ENCODE results near the gene TRMT44.
"Not testable (repeated sequence)": the region's sequence is repeated elsewhere in the genome, so short reads cannot be mapped to it uniquely, and the experiment has no call there.

Gene TRMT44

DNA sequence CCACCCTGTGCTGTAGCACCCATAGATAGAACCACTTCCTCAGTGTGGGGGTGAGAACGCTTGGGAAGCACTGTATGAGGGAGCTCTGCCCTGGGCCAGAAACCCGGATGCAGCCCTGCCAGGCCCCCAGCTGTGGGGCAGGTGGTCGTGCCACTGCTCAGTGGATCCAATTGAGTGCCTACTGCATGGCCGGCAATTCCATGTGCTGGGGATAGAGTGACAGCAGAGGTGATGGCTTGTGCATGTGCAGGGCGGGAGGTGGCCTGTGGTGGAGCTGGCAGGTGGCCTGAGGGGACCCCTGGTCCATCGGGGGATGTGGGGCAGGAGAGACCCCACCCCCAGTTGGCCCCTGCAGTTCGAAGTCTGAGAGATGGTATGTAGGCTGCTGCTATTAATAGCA, 60.4 kb downstream of the TRMT44 start:
- DNase-seq: no peak

DNA sequence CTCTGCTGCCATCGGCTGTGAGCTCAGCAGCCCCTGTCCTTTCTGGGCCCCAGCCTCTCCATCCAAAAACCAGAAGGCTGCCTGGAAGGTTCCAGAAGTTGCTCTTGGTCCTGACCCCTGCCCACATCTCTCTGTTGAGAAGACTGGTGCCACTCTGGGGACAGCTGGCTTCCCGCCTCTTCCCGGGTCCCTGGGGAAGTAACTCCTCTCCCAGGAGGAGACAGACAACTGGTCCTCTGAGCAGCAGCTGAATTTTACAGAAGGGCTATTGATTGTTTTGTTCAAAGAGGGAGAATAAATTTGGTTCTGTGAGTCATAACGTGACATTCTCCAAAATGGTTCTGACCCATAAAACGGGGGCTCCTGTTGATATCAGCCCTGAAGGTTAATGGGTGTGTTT, 61.2 kb downstream of the TRMT44 start:
- DNase-seq: no peak

DNA sequence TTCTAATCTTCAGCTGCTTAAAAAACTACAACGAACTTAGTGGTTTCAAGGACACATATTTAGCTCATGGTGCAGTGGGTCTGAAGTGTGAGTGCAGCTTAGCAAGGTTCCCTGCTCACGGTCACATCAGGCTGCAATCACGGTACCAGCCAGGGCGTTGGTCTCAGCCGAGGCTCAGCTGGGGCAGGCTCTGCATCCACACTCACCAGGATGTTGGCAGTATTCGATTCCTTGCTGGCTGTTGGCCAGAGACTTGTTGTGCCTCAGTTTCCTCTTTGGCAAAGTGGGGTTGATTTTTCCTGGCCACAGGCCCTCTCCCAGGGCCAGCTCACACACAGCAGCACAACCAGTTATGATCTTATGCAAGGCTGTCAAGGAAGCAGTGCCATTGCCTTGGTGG, 61.8 kb downstream of the TRMT44 start:
- DNase-seq: no peak

DNA sequence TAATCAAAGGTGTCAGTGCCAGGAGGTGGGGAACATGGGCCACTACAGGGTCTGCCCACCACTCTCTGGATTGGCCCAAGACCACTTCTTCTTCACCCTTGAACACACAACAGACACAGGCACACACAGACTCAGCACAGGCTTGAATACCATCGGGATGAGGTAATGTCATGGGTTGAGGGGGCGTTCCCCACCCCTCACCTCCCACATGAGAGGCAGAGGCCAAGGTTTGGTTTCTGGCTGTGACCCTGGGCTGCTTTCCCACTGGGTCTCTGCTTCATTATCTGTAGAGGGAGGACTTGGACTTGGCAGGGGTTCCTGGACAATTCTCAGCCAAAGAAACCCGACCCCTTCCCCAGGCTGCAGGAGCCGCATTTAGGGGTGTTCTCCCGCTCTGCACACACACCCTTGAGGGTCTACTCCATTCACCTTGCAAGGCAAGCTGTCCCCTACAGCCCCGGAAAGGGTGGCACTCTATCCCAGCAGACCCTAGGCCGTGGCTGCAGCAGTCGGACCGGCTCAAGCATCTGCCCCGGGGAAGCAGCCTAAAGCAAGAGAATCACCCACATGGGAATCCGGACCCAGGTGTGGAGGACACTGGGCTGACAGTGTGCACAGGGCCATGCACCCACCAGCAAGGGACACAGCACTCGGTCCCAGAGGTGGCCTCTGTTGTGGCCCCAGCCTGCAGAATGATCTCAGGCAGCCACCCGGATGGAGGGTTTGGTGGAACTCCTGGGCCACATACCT, 62.4 kb downstream of the TRMT44 start:
- no peak for DNase-seq

DNA sequence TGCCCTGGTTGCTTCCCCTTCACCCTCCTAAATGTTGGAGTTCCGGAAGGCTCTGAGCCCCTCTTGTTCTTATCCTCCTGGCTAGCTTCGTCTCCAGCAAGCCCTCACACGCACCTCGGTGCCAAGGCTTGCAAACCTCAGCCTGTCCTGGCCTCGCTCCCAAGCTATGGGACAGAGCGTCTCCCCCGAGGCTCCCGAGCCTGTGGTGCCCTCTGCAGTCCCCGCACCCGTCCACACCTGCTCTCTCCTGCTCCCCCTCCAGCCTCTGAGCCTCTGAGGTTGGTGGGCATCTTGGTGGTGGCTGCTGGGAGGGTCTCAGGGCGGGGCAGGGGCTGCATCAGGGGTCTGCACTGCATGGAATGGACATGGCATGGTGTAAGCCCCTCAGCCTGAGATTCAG, 63.2 kb downstream of the TRMT44 start:
- DNase-seq: no peak

DNA sequence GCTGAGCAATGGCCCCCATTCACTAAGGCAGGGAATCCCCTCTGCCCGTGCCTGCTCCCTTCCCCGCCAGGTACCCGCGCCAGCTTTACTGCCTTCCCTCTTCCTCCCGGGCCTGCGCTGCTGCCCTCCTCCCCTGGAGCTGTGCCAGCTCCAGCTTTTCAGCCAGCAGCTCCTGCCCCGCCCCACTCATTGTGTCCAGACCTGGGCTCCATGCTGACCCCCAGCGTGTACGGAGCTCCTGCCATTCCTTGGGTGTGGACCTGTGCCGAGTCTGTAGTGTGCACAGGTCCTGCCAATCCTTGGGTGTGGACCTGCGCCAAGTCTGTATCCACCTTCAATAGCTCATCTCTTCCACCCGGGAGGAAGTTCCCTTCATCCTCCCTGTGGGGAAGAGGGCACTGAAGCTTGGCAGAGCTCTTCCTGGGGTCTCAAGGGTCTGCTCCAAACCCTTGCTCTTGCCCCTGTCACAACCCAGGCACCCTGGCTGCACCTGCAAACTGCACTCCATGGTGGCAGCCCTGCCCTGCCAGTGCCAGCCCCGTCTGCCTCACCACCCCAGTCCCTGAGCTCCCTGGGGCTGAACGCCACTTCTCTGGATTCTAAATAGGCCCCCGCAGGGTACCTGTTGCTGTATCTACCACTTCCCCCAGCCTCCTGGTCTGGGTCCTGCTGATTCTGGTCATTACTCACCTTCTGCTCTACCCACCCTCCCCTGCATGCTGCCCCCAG, 63.9 kb downstream of the TRMT44 start:
- DNase-seq: no peak

DNA sequence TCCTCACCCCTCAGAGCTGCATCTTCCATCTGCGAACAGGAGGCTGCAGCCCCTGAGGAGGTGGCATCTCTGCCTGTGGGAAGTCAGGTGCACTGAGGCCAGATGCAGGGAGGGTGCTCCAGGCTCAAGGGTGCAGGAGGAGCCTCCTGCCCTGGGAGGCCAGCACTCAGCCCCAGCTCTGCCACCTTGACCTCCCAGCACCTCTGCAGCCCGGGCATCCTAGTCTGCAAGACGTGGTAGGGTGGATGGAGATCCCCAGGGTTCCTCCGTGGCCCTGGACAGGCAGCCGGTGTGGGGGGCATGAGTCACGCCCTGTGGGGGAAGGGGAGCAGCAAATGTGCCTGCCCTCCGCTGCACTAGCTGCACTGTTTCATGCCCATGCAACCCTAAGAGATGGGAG, 64.7 kb downstream of the TRMT44 start:
- DNase-seq: no peak

DNA sequence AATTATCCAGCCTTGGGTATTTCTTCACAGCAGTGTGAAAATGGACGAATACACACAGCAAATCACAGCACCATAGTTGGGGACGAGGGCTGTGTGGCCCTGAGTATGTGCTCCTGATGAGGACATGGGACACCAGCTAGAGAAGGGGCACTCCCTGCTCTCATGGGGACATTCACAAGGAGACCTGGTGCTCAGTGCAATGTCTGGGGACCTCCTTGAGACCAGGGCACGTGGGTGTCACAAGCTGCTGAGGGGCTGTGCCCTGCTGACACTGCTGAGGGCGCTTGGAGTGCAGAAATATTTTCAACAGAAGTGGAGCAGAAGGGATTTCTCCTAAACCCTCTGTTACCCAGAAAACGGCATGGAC, 65.4 kb downstream of the TRMT44 start:
- no peak for DNase-seq

DNA sequence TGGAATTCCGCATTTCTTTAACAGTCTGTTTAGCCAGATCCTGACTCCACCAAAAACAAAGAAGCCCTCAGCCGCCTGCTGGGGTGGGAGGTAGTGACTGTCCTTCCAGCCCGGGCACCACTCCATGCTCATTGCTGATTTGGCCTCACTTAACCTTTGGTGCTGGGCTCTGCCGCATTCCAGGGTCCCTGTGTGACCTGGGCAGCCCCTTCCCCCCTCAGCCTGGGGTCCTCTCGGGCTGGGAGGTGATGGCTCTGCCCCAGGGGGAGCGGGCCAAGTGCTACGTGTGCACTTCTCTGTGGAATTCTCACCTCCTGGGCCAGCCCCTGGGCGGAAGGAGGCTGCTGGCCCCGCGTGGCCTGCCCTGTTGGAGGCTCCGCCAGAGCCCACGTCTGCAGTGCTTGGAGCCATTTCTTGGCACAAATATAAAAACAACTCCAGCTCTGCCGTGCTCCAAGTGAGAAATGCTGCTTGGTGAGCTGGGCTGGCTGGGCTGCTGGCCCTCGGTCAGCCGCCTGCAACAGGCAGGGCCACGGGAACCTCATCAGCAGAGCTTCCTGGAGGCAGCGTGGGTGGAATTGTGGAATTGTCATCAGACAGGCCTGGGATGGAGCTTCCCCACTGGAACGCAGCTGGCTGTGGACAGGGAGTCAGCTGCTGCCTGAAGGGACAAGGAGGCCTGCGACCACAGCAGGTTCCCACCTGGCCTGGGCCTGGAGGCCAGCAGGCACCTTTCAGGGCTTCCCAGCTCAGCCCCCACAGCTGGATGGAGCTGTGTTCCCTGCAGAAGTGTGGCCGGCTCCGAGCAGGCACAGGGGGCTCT, 66.0 kb downstream of the TRMT44 start:
- DNase-seq: no peak

DNA sequence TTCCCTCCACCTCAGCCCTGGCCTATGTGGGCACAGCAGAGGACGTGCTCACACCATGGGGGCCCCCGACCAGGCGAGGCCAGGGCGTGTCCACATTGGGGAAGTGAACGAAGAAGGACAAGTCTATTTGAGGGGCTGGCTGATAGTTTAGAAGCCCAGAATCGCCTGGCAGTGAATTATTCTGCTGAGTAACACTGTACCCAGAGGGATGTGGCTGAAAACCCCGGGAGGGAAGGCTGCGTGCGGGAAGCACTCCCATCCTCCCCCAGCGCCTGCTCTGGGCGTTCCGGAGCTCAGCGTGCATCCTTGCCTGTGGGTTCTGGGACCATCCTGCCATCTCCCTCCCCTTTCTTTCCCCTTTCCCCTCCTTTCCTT, 66.6 kb downstream of the TRMT44 start:
- DNase-seq: no peak

DNA sequence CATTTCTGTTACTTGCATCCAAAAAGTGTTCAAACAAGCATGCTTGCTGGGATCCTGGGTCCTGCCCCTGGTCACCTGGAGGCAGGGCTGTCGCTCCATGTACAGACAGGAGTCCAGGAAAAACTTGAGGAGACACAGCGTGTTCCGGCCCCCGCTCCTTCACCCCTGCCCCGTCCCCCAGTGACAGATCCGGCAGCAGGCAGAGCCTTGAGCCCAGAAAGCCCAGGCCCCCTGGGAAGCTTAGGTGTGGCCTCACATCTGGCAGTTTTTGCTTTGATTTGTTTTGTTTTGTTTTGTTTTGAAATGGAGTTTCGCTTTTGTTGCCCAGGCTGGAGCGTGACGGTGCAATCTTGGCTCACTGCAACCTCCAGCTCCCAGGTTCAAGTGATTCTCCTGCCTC, 67.0 kb downstream of the TRMT44 start:
- DNase-seq: no peak

DNA sequence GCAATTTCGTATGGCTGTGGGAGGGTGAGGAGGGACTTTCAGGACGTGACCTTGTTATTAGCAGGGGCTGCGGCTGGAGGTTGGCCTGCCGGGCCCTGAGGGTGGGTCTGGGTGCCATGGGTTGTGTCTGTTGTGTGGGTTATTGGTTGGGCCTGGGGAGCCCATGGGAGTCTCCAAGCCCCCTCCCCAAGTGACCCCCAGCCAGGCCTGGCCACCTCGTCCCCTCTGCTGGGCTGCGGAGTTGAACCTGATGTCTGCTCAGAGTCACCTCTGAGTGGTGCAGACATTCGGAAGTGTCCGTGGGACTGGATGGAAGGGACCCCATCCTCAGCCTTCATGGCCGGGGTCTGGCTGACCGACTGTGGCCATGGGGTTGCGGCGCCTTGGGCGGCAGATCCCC, 67.7 kb downstream of the TRMT44 start:
- no peak for DNase-seq

DNA sequence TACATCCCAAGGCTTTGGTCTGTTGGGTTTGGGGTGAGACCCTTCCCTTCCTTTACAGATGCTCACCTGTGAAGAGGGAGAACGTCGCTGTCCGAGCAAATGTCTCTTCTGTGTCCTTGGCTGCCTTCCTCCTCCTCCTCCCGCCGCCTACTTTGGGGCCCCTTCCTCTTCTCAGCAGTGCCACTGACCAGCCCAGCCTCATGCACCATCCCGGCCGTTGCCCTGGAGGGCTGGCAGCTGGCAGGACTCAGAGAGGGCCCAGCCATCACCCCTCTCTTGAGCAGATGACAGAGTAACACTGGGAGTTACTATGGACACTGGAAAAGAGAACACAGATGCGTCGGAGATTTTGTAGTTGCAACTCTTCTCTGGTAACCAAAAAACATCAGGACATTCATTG, 68.2 kb downstream of the TRMT44 start:
- no peak for DNase-seq

DNA sequence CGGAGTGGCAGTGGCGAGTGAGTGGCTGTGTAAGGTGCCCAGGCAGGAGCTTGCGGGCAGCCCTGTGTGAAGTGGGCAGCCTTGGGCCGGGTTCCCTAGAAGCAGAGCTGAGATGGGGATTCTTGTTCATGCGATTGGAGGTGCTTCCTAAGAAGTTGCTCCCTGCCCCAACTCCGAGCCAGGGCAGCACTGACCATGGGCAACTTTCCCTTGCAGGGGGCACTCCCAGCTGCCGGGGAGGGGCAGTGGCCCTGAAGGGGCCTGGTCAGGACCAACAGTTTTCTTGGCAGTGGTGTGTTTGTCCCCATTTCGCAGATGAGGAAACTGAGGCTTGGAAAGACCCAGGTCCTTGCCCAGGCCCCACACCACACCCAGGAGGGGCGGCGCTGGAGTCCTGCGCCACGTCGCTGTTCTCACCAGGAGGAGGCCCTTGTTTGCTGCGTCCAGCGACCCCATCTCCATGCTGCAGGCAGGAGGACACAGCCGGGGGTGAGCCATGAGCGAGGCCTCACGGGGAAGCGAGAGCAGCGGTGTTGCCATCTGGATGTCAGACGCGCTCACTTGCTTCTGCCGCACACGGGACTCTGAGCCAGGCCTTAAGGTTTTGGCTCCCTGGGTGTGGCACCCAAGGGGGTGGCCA, 68.9 kb downstream of the TRMT44 start:
- DNase-seq: no peak

DNA sequence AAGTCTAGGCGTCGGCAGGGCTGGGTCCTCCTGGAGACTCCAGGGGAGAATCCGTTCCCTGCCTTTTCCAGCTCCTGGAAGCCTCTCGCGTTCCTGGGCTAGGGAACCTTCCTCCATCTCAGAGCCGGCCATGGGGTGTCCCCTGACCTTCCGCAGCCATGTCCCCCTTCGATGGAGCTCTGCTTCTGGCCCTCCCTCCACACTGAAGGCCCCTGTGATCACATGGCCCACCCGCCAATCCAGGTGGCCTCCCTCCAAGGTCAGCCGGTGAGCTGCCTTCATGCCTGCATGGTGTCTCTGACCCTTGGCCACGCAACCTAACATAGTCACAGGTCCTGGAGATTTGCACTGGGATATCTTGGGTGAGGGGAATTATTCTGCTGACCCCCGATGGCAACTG, 69.6 kb downstream of the TRMT44 start:
- no peak for DNase-seq

DNA sequence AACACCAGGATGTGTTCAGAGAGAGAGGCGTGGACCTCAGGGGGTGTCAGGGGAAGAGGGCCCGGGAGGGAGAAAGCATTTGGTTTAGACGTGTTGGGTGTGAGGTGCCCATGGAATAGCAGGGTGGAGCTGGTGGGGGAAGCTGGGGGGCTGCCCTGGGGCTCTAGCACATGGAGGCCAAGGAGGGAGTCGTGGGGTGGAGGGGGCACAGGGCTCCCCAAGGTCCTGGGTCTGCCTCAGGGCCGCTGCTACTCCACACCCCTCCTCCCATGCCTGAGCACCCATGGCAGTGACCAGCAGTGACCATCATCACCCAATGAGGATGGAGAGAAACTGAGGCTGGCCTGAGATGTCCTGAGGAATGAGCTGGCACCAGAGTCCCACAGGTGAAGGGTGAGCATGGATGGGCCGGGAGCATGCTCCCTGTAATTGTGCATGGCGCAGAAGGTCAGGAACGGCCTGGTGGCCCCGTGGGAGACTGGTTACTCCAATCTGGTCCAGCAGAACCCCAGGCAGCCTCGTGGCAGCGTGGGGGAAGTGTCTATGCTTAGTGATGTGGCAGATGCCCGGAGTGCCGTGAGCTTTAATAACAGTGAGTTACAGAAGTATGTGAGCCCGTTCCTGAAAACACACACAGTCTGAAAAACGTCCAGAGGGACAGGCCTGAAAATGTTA, 70.2 kb downstream of the TRMT44 start:
- no peak for DNase-seq

DNA sequence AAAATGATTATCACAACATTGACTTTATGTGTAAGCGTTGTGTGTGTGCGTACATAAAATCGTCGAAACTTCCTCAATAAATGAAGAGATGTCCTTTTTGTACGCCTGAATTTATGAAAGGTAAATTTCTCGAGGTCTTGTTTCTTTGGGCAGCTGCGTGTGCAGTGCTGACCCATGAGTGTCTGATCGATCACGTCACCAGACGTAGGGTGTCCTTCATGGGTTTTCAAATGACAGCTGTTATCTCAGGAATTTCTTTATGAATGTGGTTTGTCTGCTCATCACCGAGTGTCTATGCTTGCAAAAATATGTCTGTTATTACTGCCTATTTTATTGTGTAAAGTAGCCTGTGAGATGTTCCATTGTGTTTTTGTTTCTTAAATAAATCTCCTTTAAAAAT, 71.9 kb downstream of the TRMT44 start:
- DNase-seq: no peak

DNA sequence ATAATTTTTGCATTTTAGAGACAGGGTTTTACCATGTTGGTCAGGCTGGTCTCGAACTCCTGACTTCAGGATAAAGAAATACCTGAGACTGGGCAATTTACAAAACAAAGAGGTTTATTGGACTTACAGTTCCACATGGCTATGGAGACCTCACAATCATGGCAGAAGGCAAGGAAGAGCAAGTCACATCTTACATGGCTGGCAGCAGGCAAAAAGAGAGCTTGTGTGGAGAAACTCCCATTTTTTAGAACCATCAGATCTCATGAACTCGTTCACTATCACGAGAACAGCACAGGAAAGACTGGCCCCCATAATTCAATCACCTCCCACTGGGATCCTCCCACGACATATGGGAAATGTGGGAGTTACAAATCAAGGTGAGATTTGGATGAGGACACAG, 72.5 kb downstream of the TRMT44 start:
- DNase-seq: not testable (repeated sequence)

DNA sequence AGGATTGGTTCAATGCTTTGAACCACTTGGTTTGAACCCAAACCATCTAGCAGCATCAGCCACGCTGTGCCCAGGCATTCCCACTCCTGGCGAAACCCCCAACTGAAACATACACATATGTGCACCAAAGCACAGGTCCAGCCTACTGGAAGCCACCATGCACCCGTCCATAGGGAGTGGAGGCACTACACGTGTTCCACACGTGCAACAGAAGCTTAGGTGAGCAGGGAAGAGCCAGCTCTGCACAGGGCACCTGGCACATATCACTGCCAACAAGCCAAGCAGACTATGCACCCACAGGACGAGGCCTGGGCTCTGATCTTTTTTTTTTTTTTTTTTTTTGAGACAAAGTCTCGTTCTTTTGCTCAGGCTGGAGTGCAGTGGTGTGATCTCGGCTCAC, 73.4 kb downstream of the TRMT44 start:
- DNase-seq: no peak

DNA sequence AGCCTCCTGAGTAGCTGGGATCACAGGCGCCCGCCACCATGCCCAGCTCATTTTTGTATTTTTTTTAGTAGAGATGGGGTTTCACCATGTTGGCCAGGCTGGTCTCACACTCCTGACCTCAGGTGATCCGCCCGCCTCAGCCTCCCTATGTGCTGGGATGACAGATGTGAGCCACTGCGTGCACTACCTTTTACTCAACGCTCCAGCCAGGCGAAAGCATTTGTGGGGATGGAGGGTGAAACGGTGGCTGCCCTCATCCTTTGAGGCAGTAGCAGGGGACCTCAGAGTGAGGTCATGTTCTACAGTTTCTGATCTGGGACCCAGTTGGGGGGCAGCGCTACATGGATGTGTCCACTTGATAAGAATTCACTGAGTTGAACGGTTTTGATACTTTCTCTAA, 73.8 kb downstream of the TRMT44 start:
- DNase-seq: no peak

DNA sequence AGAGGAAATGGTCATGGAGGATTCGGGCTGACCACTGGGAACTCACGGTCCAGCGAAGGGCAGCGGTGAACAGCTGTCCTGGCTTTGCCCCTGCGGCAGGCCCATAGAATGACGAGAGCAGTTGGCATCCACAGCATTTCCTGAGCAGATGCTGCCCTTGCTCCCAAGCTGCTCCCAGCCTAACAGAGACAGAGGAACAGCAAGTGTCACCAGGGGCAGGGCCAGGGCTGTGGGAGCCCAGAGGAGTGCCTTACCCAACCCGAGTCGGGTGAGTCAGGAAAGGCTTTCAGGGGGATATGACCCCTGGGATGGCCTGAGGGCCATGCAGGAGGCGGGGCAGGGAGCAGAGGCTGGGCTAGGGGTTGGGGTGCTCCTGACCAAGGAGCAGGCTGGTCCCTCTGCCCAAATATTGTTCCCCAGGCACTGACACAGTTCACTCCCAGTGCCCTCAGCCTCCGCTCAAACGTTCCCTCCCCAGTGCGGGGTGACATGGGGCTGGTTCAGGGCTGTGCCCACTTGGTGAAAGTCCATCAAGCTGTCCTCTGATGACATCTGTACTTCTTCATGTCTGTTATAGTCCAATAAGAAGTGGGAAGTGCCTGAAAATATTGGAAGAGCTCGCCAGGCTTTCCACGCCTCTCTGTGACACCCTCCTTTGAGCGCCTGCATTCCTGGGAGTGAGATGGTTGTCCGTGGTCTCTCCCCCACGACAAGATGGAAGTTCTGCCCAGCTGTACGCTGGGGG, 74.9 kb downstream of the TRMT44 start:
- no peak for DNase-seq

DNA sequence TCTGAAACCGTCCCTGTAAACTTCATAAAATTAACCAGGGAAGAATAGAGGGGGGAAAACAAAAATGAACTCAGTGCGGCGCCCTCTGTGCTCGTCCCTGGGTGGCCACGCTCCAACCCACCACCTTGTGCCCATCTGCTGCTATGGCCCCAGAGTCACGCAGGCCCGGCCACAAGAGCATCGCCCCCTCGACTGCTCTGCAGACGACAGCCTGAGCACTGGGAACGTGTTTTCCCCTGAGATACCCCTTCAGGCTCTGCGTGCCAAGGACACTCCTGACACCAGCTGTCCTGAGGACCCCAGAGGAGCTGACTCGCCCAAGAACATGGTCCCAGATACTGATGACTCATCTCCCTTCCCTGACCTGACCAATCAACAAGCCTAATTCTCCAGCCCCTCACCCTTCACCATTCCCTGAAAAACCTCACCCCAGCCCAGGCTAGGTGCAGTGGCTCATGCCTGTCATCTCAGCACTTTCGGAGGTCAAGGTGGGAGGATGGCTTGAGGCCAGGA, 75.5 kb downstream of the TRMT44 start:
- no peak for DNase-seq

All from CD4-positive, alpha-beta T cell treated with Interleukin-17A for 1 hour (primary cell).